Adrenal gland (tissue), 12 donors: ENCODE measurements around the gene NQO2. TPM values are rescaled to one million over a fixed set of nuclear protein-coding genes. Genes with fewer than 3 reads are reported as not detected.

Source experiments
- DNase-seq, 7 donors: peaks; one replicate each; pipeline ENCODE4 v3.0.0-alpha.2; 2019 to 2020
- H3K27ac ChIP-seq, 5 donors: fragments of 200-600 bp; sonication (generic) in 4 of 5; 1 replicate in 3 of 5; 2 replicates in 2 of 5; pipeline versions ENCODE4 v1.5.1 to v1.8.0; 2016 to 2020; ENCODE audit warnings: mild to moderate bottlenecking in 1 of 5
- H3K27me3 ChIP-seq: fragments of 200-600 bp; 2 replicates; pipeline ENCODE4 v1.8.0; 2021
- H3K36me3 ChIP-seq, 2 donors: fragments of 200-600 bp; replicated peaks in 1 of 2; 1 replicate in 1 of 2; 2 replicates in 1 of 2; pipeline versions ENCODE4 v1.5.1 to v1.8.0; 2018 to 2022
- H3K4me1 ChIP-seq, 2 donors: fragments of 200-600 bp; replicated peaks in 1 of 2; 1 replicate in 1 of 2; 2 replicates in 1 of 2; pipeline versions ENCODE4 v1.5.1 to v1.8.0; 2018 to 2021
- H3K4me3 ChIP-seq, 4 donors: fragments of 200-600 bp; sonication (generic) in 3 of 4; one replicate each; pipeline ENCODE4 v1.5.1; 2016 to 2018
- H3K9me3 ChIP-seq, 3 donors: fragments of 200-600 bp; sonication (generic) in 1 of 3; replicated peaks in 1 of 3; 1 replicate in 2 of 3; 2 replicates in 1 of 3; pipeline versions ENCODE4 v1.5.1 to v1.8.0; 2016 to 2021
- POLR2A ChIP-seq, 2 donors: fragments of 450-650 bp; IDR thresholded peaks; one replicate each; pipeline ENCODE4 v1.6.1; 2017; ENCODE audit warnings: antibody characterized with exemption in 2 of 2, mild to moderate bottlenecking in 2 of 2, moderate library complexity in 1 of 2
- WGBS, 4 donors: extraction: QIAGEN DNeasy Blood & Tissue Kit in 2 of 4; methylation state at CpG; one replicate each; pipeline versions ENCODE4 v1.1.5 to v1.1.7; 2013 to 2017; 5-methylcytosine and 5-hydroxymethylcytosine counted together
- intact Hi-C, 2 donors: fragments of 100-400 bp; cut with DNase I; formaldehyde crosslinking; loops; one replicate each; pipeline versions ENCODE4 v1.14.1 to v1.15.0; 2022 to 2023
- polyA plus RNA-seq, 3 donors: library from polyadenylated mRNA; stranded (reverse); fragments of 200-250 nt in 2 of 3; fragments of 350-450 nt in 1 of 3; fragmentation: Illumina TruSeq in 1 of 3; extraction: RNeasy Lipid Tissue Mini Kit (QIAGEN cat#74804) in 1 of 3; gene quantifications; one replicate each; pipeline ENCODE4 v1.2.3, GENCODE V29; 2013 to 2014
- total RNA-seq, 9 donors: library from RNA; depleted of rRNA in 4 of 9; stranded (reverse); fragments of >200 nt in 4 of 9; fragments of 120-200 nt in 1 of 9; fragmentation: NEBNext Ultra II Directional in 1 of 9; extraction: Animal tissue kit (Norgen Biotek cat#: 25700) in 1 of 9; gene quantifications; one replicate each; pipeline versions ENCODE4 v1.1.0 to v1.2.4, GENCODE V29; 2013 to 2023
- TF ChIP-seq, protein P1 (sequence below), 6 experiments: fragments of 450-650 bp in 4 of 6; fragments of 200-600 bp in 2 of 6; sonication (generic) in 1 of 6; IDR thresholded peaks; 1 replicate in 5 of 6; 2 replicates in 1 of 6; pipeline versions ENCODE4 v1.5.1 to v1.8.0; 2016 to 2021; ENCODE audit warnings: antibody characterized with exemption in 6 of 6, mild to moderate bottlenecking in 2 of 6, moderate library complexity in 1 of 6
- donor health status: healthy with polysubstance abuse.
- donor health status: Bipolar disorder and iron deficiency.
- donor health status: DM: yes; HTN: yes; CAD: no.
- donor health status: DM: no; HTN: no; CAD: no.
- donor health status: DM: no; HTN: no; CAD: no.
- donor health status: DM: yes; HTN: yes; CAD: no.

Gene NQO2
- total and polyA plus RNA-seq, 12 donors: 100 to 200 (median 157) TPM

DNA sequence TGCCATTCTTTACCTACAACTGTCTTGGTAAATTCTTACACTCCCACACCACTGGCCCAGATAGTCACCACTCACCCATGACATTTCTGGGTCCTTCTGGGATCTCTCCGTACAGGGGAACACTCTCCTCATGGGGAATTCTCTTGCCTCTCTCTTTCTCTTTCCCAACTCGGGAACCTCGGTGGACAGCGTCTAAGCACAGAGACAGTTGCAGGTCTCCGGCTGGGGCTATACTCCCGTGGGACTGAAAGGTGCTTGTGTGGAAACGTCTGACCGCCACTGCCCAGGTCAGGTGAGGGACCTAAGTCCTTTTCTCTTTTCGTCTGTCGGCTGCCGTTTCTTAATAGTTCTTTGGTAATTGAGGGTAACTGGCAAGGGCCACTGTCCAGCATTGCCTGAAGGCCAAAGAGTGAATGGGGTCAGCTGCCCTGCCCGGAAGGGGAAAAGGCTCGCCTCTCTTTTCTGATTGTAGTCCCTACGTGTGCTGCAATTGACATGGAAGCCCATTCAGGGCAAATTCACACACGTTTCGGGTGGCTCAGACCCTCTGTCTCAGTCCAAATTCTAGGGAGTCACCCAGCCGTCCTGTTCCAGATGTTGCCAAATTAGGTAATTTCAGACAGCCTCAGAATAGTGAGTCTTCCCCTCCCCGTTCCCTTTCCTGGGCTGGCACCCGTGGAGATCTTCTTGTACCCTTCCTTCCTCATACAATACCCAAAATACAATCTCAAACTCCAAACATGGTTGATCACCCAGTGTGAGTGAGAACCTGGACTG is 37.4 kb downstream of the NQO2 start:
- WGBS, 4 donors: 74 to 76% (median 75%) methylated on average over 19 of the region's 19 CpGs
- no peak for DNase-seq
- no peaks in the 10 kb centered on the region for H3K36me3 ChIP-seq
- H3K27me3 ChIP-seq: no peaks in the 10 kb centered on the region
- intact Hi-C loops: no loop called here
- H3K4me1 ChIP-seq: no peaks in the 10 kb centered on the region
- TF ChIP-seq POLR2A (IDR thresholded peaks at IDR 0.05): no peak
- TF ChIP-seq, protein P1, sequence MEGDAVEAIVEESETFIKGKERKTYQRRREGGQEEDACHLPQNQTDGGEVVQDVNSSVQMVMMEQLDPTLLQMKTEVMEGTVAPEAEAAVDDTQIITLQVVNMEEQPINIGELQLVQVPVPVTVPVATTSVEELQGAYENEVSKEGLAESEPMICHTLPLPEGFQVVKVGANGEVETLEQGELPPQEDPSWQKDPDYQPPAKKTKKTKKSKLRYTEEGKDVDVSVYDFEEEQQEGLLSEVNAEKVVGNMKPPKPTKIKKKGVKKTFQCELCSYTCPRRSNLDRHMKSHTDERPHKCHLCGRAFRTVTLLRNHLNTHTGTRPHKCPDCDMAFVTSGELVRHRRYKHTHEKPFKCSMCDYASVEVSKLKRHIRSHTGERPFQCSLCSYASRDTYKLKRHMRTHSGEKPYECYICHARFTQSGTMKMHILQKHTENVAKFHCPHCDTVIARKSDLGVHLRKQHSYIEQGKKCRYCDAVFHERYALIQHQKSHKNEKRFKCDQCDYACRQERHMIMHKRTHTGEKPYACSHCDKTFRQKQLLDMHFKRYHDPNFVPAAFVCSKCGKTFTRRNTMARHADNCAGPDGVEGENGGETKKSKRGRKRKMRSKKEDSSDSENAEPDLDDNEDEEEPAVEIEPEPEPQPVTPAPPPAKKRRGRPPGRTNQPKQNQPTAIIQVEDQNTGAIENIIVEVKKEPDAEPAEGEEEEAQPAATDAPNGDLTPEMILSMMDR (IDR thresholded peaks at IDR 0.05): no peak
- no peaks in the 10 kb centered on the region for H3K9me3 ChIP-seq
- no peak overlapping the region for H3K4me3 ChIP-seq
- H3K27ac ChIP-seq: peak overlapping the region in 1 of 5 donors; percentile 39

DNA sequence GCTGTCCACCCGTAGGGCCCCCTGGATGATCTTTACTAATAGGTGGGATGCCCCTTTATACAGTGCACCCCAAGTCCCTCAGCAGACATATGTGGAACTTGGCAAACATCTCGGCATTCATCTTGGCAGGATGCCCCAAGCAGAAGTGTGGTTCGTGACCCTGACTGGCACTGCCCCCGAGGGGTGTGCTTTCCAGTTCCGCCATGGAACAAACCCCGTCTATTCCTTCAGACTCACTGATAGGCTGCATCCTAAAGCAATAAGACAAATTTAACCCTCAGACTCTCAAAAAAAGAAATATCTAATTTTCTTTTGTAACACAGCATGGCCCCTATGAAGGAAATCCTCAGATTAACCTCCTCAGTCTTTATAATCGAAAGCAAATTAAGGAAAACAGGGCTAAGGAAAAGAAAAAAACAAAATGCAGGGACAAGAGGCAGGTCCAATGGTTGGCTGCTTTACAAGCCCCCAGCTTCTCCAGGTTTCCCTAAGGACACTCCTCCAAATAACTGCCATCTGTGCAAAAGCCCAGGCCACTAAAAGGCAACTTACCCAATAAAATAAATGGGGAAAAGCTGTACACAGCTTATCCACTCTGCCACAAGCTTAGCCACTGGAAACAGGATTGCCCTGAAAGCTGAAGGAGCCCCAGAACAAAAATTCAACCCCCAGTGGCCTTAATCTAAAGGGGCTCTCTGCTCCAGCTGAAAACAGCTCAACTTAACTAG is 38.1 kb downstream of the NQO2 start:
- DNase-seq: peak in 1 of 7 donors; percentile 48
- TF ChIP-seq, protein P1 (IDR thresholded peaks at IDR 0.05): no peak
- Histone ChIP-seq H3K4me1 (no peaks in the 10 kb centered on the region), H3K4me3 (no peak overlapping the region), H3K27ac (peak overlapping the region in 1 of 5 donors; percentile 39), H3K36me3 (no peaks in the 10 kb centered on the region), H3K9me3 (no peaks in the 10 kb centered on the region), H3K27me3 (no peaks in the 10 kb centered on the region)
- 42 to 51% (median 47%) methylated on average over 7 of the region's 7 CpGs for WGBS, 4 donors
- intact Hi-C loops: no loop called here

DNA sequence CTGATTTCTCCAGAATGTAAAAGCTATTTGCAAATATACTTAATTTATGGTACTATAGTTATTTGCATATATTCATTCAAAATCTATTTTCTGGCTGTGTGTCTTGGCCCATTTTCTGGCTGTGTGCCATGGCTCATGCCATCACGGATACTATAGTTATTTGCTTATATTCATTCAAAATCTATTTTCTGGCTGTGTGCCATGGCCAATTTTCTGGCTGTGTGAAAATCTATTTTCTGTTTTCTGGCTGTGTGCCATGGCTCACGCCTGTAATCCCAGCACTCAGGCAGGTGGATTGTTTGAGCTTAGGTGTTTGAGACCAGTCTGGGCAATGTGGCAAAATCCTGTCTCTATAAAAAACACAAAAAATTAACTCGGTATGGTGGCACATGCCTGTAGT is 39.7 kb downstream of the NQO2 start:
- 74 to 87% (median 78%) methylated on average over 3 of the region's 3 CpGs for WGBS, 4 donors

DNA sequence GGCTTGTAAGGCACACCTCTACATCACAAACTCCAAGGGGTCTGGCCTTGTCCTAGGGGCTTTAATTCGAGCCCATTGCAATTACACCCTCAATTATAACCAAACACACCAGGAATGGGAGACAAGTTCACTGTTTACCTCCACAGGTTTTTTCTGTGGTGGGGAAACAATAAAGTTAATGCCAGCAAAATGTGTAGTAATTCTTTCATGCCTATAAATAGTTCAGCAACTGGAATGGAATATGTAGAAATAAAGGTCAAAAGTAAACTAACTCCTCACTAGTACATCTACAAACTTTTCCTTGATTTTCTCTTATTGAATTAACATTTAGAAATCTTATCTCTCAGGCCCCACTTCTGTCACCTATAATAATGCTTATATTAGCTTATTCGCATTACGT is 41.5 kb downstream of the NQO2 start:
- no peak for DNase-seq
- Histone ChIP-seq H3K4me1 (no peaks in the 10 kb centered on the region), H3K27me3 (no peaks in the 10 kb centered on the region), H3K36me3 (no peaks in the 10 kb centered on the region), H3K27ac (no peak overlapping the region), H3K9me3 (no peaks in the 10 kb centered on the region), H3K4me3 (no peak overlapping the region)
- 90 to 98% (median 92%) methylated on average over 3 of the region's 3 CpGs for WGBS, 4 donors
- intact Hi-C loops: no loop called here
- no peak for TF ChIP-seq POLR2A (IDR thresholded peaks at IDR 0.05)
- TF ChIP-seq, protein P1 (IDR thresholded peaks at IDR 0.05): no peak

More for the DNA sequence above, 39.7 kb downstream of the NQO2 start:
- intact Hi-C loops: no loop called here
- Histone ChIP-seq H3K4me1 (no peaks in the 10 kb centered on the region), H3K27me3 (no peaks in the 10 kb centered on the region), H3K27ac (no peak overlapping the region), H3K9me3 (no peaks in the 10 kb centered on the region), H3K36me3 (no peaks in the 10 kb centered on the region), H3K4me3 (no peak overlapping the region)
- DNase-seq: no peak
- no peak for TF ChIP-seq POLR2A (IDR thresholded peaks at IDR 0.05)
- TF ChIP-seq, protein P1 (IDR thresholded peaks at IDR 0.05): no peak
